NT2/D1 (cell line): ENCODE measurements around the gene FRMD4B.

ENCODE experiments used
- SUZ12 ChIP-seq: IDR thresholded peaks from 2 replicates; pipeline ENCODE4 v1.6.1; 2011; ENCODE audit not compliant: insufficient read length, insufficient read depth; ENCODE audit errors: extremely low read depth
- YY1 ChIP-seq: IDR thresholded peaks from 2 replicates; pipeline ENCODE4 v1.6.1; 2011; ENCODE audit not compliant: insufficient read length, insufficient read depth
- ZNF274 ChIP-seq: IDR thresholded peaks from 2 replicates; pipeline ENCODE4 v1.6.1; 2011; ENCODE audit warnings: mild to moderate bottlenecking, low read depth, low read length

GRCh38 chr3:69130689-69131088 lies 255.2 kb downstream of the FRMD4B start:
- no peak for TF ChIP-seq ZNF274
- TF ChIP-seq YY1: no peak
- TF ChIP-seq SUZ12: no peak
